HG03342 (cell line): ENCODE measurements around the gene PPY.
"Not testable (repeated sequence)": the region's sequence is repeated elsewhere in the genome, so short reads cannot be mapped to it uniquely, and the experiment has no call there.

Experiments used
- ATAC-seq: cut with Tn5 transposase; IDR thresholded peaks from one replicate; pipeline ENCODE4 v1.9.1; 2021; ENCODE audit warnings: mild to moderate bottlenecking, moderate library complexity; ENCODE audit not compliant: unreplicated experiment

Gene PPY

GRCh38 chr17:43966276-43966675 lies 24.0 kb upstream of the PPY start:
- no peak for ATAC-seq

- no peak for ATAC-seq
Observed at GRCh38 chr17:43962479-43962878, 20.2 kb upstream of the PPY start.

- no peak for ATAC-seq
Observed at GRCh38 chr17:43961954-43962353, 19.7 kb upstream of the PPY start.

- not testable (repeated sequence) for ATAC-seq
Observed at GRCh38 chr17:43961292-43961691, 19.0 kb upstream of the PPY start.

GRCh38 chr17:43958748-43959352 lies 16.6 kb upstream of the PPY start:
- ATAC-seq, result no peak

GRCh38 chr17:43956222-43956621 lies 13.9 kb upstream of the PPY start:
- ATAC-seq, result no peak

GRCh38 chr17:43953746-43954145 lies 11.5 kb upstream of the PPY start, which contains the start of gene PYY:
Gene PYY, minus strand, starts transcription at chr17:43953940. Its CDS starts 457 bp downstream, at chr17:43953483.
- ATAC-seq, result no peak

GRCh38 chr17:43952724-43953666 lies 10.7 kb upstream of the PPY start:
- no peak for ATAC-seq

- ATAC-seq, result no peak
Observed at GRCh38 chr17:43952351-43952723, 10.1 kb upstream of the PPY start.

GRCh38 chr17:43951750-43952149 lies 9.5 kb upstream of the PPY start:
- ATAC-seq, result no peak

- ATAC-seq, result no peak
Observed at GRCh38 chr17:43950554-43950953, 8.3 kb upstream of the PPY start.

GRCh38 chr17:43949781-43950180 lies 7.5 kb upstream of the PPY start:
- no peak for ATAC-seq

GRCh38 chr17:43946781-43947180 lies 4.5 kb upstream of the PPY start:
- no peak for ATAC-seq

- no peak for ATAC-seq
Observed at GRCh38 chr17:43945074-43945829, 3.0 kb upstream of the PPY start.

- ATAC-seq, result no peak
Observed at GRCh38 chr17:43940630-43941029, 1.6 kb downstream of the PPY start.

- no peak for ATAC-seq
Observed at GRCh38 chr17:43939886-43940285, 2.4 kb downstream of the PPY start.

- ATAC-seq, result not testable (repeated sequence)
Observed at GRCh38 chr17:43939452-43939851, 2.8 kb downstream of the PPY start.

- no peak for ATAC-seq
Observed at GRCh38 chr17:43938838-43939182, 3.5 kb downstream of the PPY start.

- ATAC-seq, result no peak
Observed at GRCh38 chr17:43936434-43936833, 5.8 kb downstream of the PPY start.

GRCh38 chr17:43935926-43936261 lies 6.4 kb downstream of the PPY start:
- ATAC-seq, result no peak

GRCh38 chr17:43935204-43935925 lies 6.9 kb downstream of the PPY start:
- no peak for ATAC-seq
